Measurements from ENCODE around the gene SC5D. TPM values are rescaled to one million over a fixed set of nuclear protein-coding genes. Genes with fewer than 3 reads are reported as not detected.

The SC5D gene
- total RNA-seq, 4 donors from 2014 or later, result 43.6 to 75.8 (median 56.8) TPM

- DNase-seq, result no peak
- H3K27ac ChIP-seq, result no peak overlapping the region
- H3K4me3 ChIP-seq, result no peak overlapping the region
- no peaks in the 10 kb centered on the region for H3K27me3 ChIP-seq
- H3K4me1 ChIP-seq, result peaks cover 0 to 23% (median 0%) of the 10 kb centered on the region in 3 donors
- intact Hi-C loops (cut with DNase I), result no loop called here
- TF ChIP-seq CTCF (IDR thresholded peaks at IDR 0.05), result no peak
- TF ChIP-seq POLR2A (IDR thresholded peaks at IDR 0.05), result no peak
- no peaks in the 10 kb centered on the region for H3K9me3 ChIP-seq
- peaks cover 0 to 36% (median 0%) of the 10 kb centered on the region in 3 donors for H3K36me3 ChIP-seq
- WGBS, 2 donors, result 76 to 83% methylated on average over 3 of the region's 3 CpGs
These were observed 8.6 kb downstream of the SC5D start for GRCh38 chr11:121300972-121301699.

DNA sequence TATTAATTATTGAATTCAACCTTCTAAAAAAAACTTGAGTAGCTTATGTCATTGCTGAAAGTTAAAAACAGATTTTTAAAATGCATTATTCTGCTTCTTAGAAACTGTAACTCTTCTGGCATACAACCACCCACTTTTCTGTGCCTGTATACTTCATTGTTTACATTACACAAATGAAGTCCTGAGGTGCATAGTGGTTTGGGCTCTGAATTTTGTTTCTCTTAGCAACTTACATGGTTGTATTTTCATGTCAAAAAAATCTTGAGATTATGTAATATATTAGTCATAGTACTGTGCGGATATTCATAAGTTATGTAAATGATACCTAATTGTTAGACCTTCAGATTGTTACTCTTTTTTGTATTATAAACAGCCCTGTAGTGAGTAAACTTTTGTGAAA lies 12.2 kb downstream of the SC5D start:
- peaks cover 7 to 62% (median 9%) of the 10 kb centered on the region in 3 donors for H3K36me3 ChIP-seq
- TF ChIP-seq POLR2A (IDR thresholded peaks at IDR 0.05), result no peak
- no peak for TF ChIP-seq CTCF (IDR thresholded peaks at IDR 0.05)
- intact Hi-C loops (cut with DNase I), result no loop called here
- no peak overlapping the region for H3K27ac ChIP-seq
- H3K9me3 ChIP-seq, result no peaks in the 10 kb centered on the region
- WGBS, 2 donors, result 48 to 60% methylated on average over 1 of the region's 1 CpG
- no peaks in the 10 kb centered on the region for H3K27me3 ChIP-seq
- H3K4me1 ChIP-seq, result peaks cover 0 to 15% (median 0%) of the 10 kb centered on the region in 3 donors
- DNase-seq, result no peak
- H3K4me3 ChIP-seq, result no peak overlapping the region

DNA sequence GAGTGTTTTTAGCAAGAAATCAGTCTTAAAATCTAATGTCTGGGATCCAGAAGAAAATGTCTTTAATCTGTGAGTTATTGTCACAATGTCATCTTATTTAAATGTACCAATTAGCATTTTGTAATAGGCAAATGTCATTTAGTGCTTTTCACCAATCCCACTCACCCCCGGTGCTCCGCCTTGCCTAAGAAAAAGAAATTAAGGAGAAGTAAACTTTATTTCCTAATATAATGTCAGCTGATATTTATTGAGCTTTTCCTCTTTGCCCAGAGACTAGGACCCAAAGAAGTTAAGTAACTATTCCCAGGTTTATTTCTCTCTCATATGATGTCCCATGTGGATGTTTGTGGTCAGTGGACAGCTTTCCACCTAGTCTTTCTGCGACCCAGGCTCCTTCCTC lies 16.2 kb downstream of the SC5D start:
- H3K36me3 ChIP-seq, result peaks cover 7 to 57% (median 9%) of the 10 kb centered on the region in 3 donors
- TF ChIP-seq CTCF (IDR thresholded peaks at IDR 0.05) (no peak), POLR2A (IDR thresholded peaks at IDR 0.05) (no peak)
- 91 to 94% methylated on average over 3 of the region's 3 CpGs for WGBS, 2 donors
- H3K4me3 ChIP-seq, result no peak overlapping the region
- H3K27me3 ChIP-seq, result no peaks in the 10 kb centered on the region
- no peaks in the 10 kb centered on the region for H3K4me1 ChIP-seq
- intact Hi-C loops (cut with DNase I), result no loop called here
- no peaks in the 10 kb centered on the region for H3K9me3 ChIP-seq
- H3K27ac ChIP-seq, result no peak overlapping the region
- no peak for DNase-seq

DNA sequence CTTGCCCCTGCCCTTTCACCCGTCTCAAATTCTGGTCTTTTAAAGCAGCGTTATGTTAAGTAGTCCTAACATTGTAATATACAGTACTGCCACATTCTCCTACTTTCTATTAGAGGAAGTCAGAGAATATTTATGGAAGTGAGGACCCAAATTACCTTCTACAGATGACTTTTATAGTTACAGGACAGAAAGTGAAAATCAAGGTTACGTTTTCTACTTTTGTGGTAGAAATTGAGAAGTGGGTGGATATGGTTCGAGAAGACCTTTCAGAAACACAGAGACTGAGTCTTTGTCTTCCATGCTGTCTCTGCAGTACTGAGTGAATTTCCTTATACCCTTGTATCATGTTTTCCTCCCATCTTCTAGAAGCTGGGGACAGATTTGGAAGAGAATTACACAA lies 17.1 kb downstream of the SC5D start:
- intact Hi-C loops (cut with DNase I), result no loop called here
- H3K4me3 ChIP-seq, result no peak overlapping the region
- DNase-seq, result no peak
- 81 to 83% methylated on average over 4 of the region's 4 CpGs for WGBS, 2 donors
- no peaks in the 10 kb centered on the region for H3K4me1 ChIP-seq
- no peaks in the 10 kb centered on the region for H3K9me3 ChIP-seq
- no peak for TF ChIP-seq CTCF (IDR thresholded peaks at IDR 0.05)
- no peak overlapping the region for H3K27ac ChIP-seq
- no peaks in the 10 kb centered on the region for H3K27me3 ChIP-seq
- peaks cover 7 to 49% (median 9%) of the 10 kb centered on the region in 3 donors for H3K36me3 ChIP-seq

GRCh38 chr11:121310908-121311307 lies 18.3 kb downstream of the SC5D start:
- H3K27ac ChIP-seq, result no peak overlapping the region
- H3K27me3 ChIP-seq, result no peaks in the 10 kb centered on the region
- peaks cover 7 to 36% (median 9%) of the 10 kb centered on the region in 3 donors for H3K36me3 ChIP-seq
- no peak overlapping the region for H3K4me3 ChIP-seq
- WGBS, 2 donors, result 74 to 85% methylated on average over 1 of the region's 1 CpG
- no peaks in the 10 kb centered on the region for H3K4me1 ChIP-seq
- DNase-seq, result no peak
- no peak for TF ChIP-seq CTCF (IDR thresholded peaks at IDR 0.05)
- no peak for TF ChIP-seq POLR2A (IDR thresholded peaks at IDR 0.05)
- H3K9me3 ChIP-seq, result no peaks in the 10 kb centered on the region
- intact Hi-C loops (cut with DNase I), result no loop called here

Data from esophagus squamous epithelium (tissue), 5 donors.